Measurements from ENCODE around the gene MRPL50.
A peak's percentile ranks its signal among the peaks of the same experiment; 100 is the strongest.

The MRPL50 gene

DNA sequence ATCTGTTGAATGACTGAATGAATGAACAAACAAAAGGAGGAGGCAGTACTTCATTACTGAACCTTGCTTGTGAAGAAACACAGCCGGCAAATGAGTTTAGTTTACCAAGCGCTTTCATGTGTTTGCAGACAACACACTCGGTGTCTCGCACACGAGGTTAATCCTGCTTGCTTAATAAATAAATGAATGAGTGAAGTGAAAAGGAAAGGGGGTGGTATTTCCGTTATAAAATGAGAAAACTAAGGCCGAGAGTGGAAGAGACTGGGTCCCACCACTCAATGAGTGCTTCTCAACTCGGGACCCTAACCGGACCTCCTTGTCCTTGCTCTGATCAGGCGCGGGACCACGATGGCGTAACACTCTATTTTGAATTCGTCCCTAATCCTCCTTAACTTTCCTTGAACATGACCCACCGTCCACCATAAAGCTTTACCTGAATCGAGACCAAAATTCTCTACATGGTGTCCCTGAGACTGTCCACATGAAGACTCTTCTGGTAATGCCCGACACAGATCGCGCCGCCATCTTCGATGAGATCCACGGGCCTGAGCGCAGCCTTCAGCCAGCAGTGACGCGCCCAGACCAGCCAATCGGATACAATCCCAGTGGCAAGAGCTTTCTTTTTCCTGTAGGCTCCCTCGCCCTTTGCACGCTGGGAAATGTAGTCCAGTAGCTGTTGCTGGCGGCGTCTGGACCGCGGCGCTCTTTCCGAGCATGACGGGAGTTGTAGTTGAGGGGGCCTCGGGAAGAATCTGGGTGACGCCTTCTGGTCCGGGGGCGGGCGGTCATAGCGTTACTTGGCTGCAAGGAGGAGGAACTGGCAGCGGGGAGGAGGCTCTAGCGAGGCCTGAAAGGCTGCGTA lies at the start of gene MRPL50, which contains the start of gene ZNF189:
MRPL50 (minus strand) TSS at position 551 of the 862 bp plus-strand sequence; CDS start at position 525, 26 bp downstream.
ZNF189 (plus strand) TSS at position 784 of the 862 bp plus-strand sequence. CDS start 306 bp downstream, outside the sequence.
- peak; percentile 95 for DNase-seq

- no peak for DNase-seq
These were observed 48.3 kb upstream of the MRPL50 start for GRCh38 chr9:101446732-101447131.

- no peak for DNase-seq
These were observed 47.1 kb upstream of the MRPL50 start for GRCh38 chr9:101445353-101446029.

DNA sequence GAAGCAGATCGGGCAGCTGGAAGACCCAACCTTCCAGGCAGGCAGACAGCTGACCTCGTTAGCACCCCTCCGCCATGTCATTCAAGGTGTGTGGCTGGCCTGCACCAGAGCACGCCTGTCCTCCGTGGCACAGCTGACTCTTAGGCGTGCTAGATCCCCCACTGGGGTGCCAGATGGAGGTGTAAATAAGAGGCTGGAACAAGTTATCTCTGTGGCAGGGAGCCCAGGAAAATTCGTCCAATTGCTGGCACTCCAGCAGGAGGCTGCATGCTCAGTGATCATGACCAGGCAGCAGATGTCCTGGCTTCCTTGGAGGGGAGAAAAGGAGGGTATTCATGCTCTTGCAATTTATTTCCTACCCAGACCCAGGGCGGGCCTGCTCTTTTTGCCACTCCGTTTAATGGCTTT lies 45.0 kb upstream of the MRPL50 start:
- DNase-seq, result no peak

DNA sequence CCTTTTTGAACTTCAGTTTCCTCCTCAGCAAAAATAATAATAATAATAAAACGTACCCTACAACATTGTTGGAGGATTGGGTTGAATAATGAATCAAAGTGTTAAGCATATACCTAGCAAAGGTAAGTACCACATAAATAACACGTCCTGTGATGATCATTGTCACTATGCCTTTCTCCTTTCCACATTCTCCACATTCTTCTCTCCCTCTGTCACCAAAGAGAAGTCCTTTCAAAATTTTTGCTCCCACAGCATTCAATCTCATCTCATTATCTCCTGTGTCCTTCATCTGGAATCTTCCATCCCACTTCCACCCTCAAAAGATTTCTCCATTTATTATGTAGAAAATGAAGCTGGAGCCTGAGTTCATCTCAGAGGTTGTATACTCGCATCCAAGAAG lies 44.3 kb upstream of the MRPL50 start:
- DNase-seq, result no peak

GRCh38 chr9:101442318-101442717 lies 43.9 kb upstream of the MRPL50 start:
- no peak for DNase-seq

DNA sequence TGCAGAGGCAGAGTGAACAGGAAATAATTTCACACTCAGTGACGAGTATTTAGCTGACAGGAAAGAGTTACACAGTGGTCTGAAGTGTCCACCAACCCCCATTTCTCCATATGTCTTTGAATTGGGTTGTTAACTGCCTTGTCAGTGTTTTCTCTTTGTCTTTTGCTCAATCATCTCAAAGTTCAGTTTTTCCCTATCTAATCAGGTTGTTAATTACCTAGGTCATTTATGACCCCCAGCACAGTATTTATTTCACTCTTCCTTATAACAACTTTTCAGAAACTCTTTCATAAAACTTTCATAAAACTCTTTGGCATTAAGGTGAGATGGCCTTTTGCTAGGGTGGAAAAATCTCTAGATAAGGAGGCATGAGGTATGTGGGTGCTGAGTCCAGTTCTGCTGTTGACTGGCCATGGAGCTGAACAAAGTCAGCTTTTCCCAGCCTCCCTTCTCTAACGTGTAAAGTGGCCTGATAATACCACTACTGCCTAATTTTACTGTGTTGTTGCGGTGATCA lies 42.4 kb upstream of the MRPL50 start:
- no peak for DNase-seq

DNA sequence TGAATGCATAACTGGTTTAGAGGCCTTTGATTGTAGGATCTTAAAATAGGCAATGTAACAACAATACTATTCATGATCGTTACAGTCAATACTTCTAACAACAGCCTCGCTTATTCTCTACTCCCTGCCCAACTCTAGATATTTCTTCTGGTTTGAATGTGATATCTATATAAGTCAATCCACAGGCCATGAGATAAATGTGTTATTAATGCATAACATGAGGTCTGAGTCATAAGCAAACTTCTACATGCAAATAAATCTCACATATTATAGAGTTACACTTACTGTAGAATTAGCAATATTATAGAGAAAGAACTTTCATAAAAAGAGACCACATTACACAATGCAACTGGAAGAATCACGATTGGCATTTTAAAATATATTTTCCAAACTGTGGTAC lies 40.1 kb upstream of the MRPL50 start:
- no peak for DNase-seq

DNA sequence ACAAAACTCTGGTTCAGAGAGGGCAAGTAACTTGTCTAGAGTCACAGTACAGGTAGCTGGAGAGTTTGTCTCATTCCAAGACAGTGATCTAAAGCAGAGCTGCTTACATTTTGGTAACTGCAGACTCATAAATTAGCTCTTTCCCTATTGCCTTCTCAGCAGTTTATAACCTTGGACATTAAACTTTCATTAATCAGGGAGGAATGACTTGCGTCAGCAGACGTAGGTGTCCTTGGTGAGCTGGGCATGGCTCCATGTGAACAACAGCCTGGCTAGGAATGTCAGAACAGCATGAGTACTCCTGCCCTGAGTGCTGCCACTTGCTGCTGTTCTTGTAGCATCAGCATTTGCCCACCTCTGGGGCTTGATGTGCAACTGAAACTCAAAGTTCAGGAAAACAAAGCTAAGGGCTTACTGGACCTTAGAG lies 39.4 kb upstream of the MRPL50 start:
- no peak for DNase-seq

- DNase-seq, result no peak
These were observed 37.2 kb upstream of the MRPL50 start, which contains the start of gene ALDOB for GRCh38 chr9:101435601-101436079. TSS of gene ALDOB (minus strand) at chr9:101435774. CDS start at chr9:101430887, 4,887 bp downstream.

DNA sequence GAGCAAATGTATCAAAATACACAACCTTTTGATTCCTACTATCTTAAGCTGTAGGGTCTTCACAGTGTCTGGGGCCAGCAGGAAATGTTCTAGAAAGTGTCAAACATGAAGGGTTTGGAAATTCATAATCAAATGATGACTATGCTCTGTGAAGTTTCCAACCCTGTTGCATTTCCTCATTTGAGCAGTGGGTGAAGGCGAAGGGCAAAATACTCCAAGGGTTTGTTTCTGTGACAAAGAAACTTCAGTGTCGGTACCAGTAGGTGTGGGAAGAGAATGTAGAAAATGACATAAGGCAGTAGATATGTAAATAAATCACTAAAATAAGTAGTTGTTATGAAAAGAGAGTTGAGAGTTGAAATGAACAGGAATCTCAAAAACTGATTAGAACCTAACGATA lies 36.6 kb upstream of the MRPL50 start:
- no peak for DNase-seq

- DNase-seq, result no peak
These were observed 34.8 kb upstream of the MRPL50 start for GRCh38 chr9:101433229-101433628.

- no peak for DNase-seq
These were observed 34.3 kb upstream of the MRPL50 start for GRCh38 chr9:101432740-101433139.

DNA sequence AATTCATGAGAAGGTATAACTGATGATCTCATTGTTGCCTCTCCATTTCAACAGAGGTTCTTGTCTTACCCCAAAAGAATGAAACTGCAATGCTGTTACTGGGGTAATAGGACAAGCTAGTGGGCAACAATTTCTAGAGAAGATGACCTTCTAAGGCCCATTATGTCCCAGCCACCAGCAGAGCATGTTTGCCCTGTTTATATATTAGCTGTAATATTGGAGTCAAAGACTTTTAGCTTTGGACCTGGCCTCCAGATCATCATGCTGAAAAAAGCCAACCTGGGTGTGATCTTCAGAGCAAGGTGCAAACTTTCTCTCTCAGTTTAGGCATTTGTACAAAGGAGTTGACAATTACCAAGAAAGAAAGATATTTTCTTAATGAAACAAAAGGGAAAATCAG lies 33.8 kb upstream of the MRPL50 start:
- no peak for DNase-seq

DNA sequence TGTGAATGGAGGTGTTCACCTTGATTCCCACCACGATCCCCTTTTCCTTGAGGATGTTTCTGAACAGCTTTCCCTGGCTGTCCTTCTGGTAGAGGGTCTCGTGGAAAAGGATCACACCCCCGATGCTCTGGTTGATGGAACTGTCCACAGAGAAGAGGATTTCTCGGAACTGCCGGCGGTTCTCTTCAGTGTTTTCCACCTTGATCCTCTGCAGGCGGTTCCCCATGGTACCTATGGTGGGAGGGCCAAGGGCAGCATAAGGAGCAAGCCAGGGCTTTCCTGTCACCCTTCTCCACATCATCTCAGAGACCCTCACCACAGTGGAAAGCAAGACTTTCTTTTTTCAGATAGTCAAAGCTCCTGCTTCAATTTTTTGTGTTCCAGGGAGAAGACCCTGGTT lies 31.3 kb upstream of the MRPL50 start:
- no peak for DNase-seq

DNA sequence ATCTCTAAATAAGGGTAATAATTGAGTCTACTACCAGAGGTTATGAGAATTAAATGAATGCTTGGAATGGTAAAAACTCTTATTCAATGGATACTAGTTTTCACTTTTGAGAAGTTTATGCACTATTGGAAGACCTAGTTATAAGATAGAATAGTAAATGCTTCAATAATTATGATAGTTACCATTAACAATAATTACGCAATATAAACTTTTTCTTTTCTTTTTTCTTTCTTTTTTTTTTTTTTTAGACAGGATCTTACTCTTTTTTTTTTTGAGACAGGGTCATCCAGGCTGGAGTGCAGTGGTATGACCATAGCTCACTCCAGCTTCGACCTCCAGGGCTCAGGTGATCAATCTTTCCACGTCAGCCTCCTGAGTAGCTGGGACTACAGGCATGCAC lies 30.5 kb upstream of the MRPL50 start:
- DNase-seq, result no peak

GRCh38 chr9:101427957-101428655 lies 29.7 kb upstream of the MRPL50 start:
- DNase-seq, result no peak

GRCh38 chr9:101427358-101427757 lies 28.9 kb upstream of the MRPL50 start:
- DNase-seq, result no peak

DNA sequence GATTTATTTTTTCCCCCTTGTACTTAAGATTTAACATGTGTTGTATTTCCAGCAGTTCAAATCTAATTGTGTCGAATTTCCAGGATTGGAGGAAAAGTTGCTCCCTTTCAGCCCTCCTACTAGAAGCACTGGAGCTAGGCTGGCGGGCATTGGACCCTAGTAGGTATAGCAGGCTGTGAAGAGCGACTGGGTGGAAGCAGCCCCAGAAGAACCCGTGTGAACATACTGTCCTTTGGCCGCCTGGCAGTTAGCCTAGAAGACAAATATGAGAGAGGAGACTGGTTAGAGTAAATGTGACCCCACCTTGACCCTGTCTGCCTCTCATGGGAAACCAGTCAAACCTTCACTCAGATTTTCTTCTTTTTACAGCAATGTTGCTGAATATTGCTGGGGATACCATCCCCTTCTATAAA lies 23.2 kb upstream of the MRPL50 start:
- DNase-seq, result no peak

DNA sequence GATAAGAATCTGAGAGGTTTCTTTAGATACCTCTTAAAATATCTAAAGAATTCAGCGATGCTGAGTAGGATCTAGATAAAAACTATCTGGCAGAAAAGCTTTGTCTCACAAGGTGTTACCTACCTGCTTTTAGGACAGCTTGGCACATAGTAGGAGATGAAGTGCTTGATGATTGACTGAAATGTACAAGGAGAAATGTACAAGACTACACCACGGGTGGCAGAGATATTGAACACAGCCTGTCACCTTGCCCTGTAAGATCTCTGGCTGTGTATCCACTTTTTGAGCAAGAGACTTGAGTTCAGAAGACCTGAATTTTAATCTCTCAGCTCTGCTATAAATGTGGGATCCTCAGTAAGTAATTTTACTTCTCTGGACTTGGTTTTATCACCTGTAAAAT lies 21.4 kb upstream of the MRPL50 start:
- no peak for DNase-seq

GRCh38 chr9:101418518-101419430 lies 20.4 kb upstream of the MRPL50 start:
- no peak for DNase-seq

- DNase-seq, result no peak
These were observed 19.6 kb upstream of the MRPL50 start for GRCh38 chr9:101417977-101418376.
